SKM-1 treated with dmso at 0.1 percent for 144 hours (cell line): ENCODE measurements around the gene C1QTNF6.
"Not testable (repeated sequence)": the region's sequence is repeated elsewhere in the genome, so short reads cannot be mapped to it uniquely, and the experiment has no call there.

Experiments
- DNase-seq: peaks from one replicate; lab custom pipeline; 2025; ENCODE audit not compliant: unreplicated experiment; lab: John Stamatoyannopoulos, UW

Gene C1QTNF6

GRCh38 chr22:37187891-37188761 is at the start of gene C1QTNF6:
Gene C1QTNF6, minus strand, starts transcription at chr22:37188247. Its CDS starts 34 bp downstream, at chr22:37188213.
- DNase-seq, result no peak

- no peak for DNase-seq
These were observed 48.0 kb upstream of the C1QTNF6 start for GRCh38 chr22:37235897-37236607.

GRCh38 chr22:37234736-37235711 is 47.0 kb upstream of the C1QTNF6 start:
- DNase-seq, result no peak

- no peak for DNase-seq
These were observed 45.9 kb upstream of the C1QTNF6 start for GRCh38 chr22:37233751-37234631.

- not testable (repeated sequence) for DNase-seq
These were observed 45.3 kb upstream of the C1QTNF6 start for GRCh38 chr22:37233371-37233750.

GRCh38 chr22:37232140-37232998 is 44.3 kb upstream of the C1QTNF6 start:
- no peak for DNase-seq

GRCh38 chr22:37231406-37232139 is 43.5 kb upstream of the C1QTNF6 start:
- no peak for DNase-seq

GRCh38 chr22:37230673-37231405 is 42.8 kb upstream of the C1QTNF6 start:
- DNase-seq, result no peak

GRCh38 chr22:37229805-37230672 is 42.0 kb upstream of the C1QTNF6 start:
- DNase-seq, result peak; percentile 20

- DNase-seq, result no peak
These were observed 41.2 kb upstream of the C1QTNF6 start for GRCh38 chr22:37229012-37229804.

GRCh38 chr22:37228106-37229011 is 40.3 kb upstream of the C1QTNF6 start:
- no peak for DNase-seq

GRCh38 chr22:37226514-37226913 is 38.5 kb upstream of the C1QTNF6 start:
- no peak for DNase-seq

GRCh38 chr22:37226087-37226486 is 38.0 kb upstream of the C1QTNF6 start:
- DNase-seq, result no peak

GRCh38 chr22:37225481-37225880 is 37.4 kb upstream of the C1QTNF6 start:
- DNase-seq, result no peak
